Erythroblast (primary cell): ENCODE measurements around the gene MTSS2.

ENCODE experiments used
- GATA1 ChIP-seq: IDR thresholded peaks from 2 replicates; pipeline ENCODE4 v1.6.1; 2011; ENCODE audit warnings: low read depth, mild to moderate bottlenecking, control low read depth, low read length, moderate library complexity
- POLR2A ChIP-seq: IDR thresholded peaks from 2 replicates; pipeline ENCODE4 v1.6.1; 2011; ENCODE audit warnings: mild to moderate bottlenecking, low read length

GRCh38 chr16:70652322-70652721, 33.5 kb downstream of the MTSS2 start:
- TF ChIP-seq POLR2A (no peak), GATA1 (no peak)
